Nephron (organoid): ENCODE results near the gene C1orf174.

Experiments
- H3K27ac Mint-ChIP-seq, 3 experiments: 2 replicates each; pipeline ENCODE4 v1.8.0; 2020; ENCODE audit warnings: mixed read lengths in 3 of 3, mild to moderate bottlenecking in 2 of 3, moderate library complexity in 1 of 3
- H3K27me3 Mint-ChIP-seq: 2 replicates; pipeline ENCODE4 v1.8.0; 2021; ENCODE audit warnings: low read depth, mild to moderate bottlenecking, moderate library complexity, mixed read lengths
- H3K36me3 Mint-ChIP-seq: 2 replicates; pipeline ENCODE4 v1.8.0; 2020; ENCODE audit warnings: low read depth, mixed read lengths
- H3K4me1 Mint-ChIP-seq: 2 replicates; pipeline ENCODE4 v1.8.0; 2020; ENCODE audit warnings: mixed read lengths
- H3K4me3 Mint-ChIP-seq, 3 experiments: 2 replicates each; pipeline ENCODE4 v1.8.0; 2020; ENCODE audit warnings: mild to moderate bottlenecking in 3 of 3, mixed read lengths in 3 of 3, moderate library complexity in 2 of 3
- H3K9me3 Mint-ChIP-seq: 2 replicates; pipeline ENCODE4 v1.8.0; 2020; ENCODE audit warnings: mixed read lengths
- TF ChIP-seq, protein P1 (sequence below), 3 experiments: fragments of 200-600 bp; sonication (generic); IDR thresholded peaks; one replicate each; pipeline ENCODE4 v1.5.0; 2021; ENCODE audit warnings: antibody characterized with exemption in 3 of 3; ENCODE audit not compliant: unreplicated experiment in 3 of 3

The C1orf174 gene

DNA sequence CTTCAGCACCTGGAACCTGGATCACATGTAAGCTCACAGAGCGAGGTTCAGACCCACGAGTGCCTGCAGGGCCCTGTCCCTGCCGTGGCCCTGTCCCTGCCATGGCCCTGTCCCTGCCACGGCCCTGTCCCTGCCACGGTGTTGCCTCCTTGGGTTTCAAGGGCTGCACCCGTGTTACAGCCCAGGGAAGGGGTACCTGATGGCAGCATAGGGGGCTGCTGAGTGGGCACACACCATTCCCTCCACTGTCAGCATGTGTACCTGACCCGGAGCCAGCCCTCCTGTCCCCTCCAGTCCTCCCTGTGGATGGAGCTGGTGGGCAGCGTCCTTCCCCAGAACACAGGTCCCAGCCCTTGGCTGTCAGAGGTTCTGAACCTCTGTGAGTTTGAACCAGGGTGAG is 27.5 kb downstream of the C1orf174 start:
- Mint-ChIP-seq H3K36me3 (peaks cover 56% of the 10 kb centered on the region), H3K4me3 (no peak overlapping the region), H3K27ac (no peak overlapping the region), H3K9me3 (no peaks in the 10 kb centered on the region), H3K27me3 (no peaks in the 10 kb centered on the region), H3K4me1 (no peaks in the 10 kb centered on the region)
- TF ChIP-seq, protein P1, sequence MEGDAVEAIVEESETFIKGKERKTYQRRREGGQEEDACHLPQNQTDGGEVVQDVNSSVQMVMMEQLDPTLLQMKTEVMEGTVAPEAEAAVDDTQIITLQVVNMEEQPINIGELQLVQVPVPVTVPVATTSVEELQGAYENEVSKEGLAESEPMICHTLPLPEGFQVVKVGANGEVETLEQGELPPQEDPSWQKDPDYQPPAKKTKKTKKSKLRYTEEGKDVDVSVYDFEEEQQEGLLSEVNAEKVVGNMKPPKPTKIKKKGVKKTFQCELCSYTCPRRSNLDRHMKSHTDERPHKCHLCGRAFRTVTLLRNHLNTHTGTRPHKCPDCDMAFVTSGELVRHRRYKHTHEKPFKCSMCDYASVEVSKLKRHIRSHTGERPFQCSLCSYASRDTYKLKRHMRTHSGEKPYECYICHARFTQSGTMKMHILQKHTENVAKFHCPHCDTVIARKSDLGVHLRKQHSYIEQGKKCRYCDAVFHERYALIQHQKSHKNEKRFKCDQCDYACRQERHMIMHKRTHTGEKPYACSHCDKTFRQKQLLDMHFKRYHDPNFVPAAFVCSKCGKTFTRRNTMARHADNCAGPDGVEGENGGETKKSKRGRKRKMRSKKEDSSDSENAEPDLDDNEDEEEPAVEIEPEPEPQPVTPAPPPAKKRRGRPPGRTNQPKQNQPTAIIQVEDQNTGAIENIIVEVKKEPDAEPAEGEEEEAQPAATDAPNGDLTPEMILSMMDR (IDR thresholded peaks at IDR 0.05; ENCODE audit: unreplicated experiment in 3 of 3), result no peak

DNA sequence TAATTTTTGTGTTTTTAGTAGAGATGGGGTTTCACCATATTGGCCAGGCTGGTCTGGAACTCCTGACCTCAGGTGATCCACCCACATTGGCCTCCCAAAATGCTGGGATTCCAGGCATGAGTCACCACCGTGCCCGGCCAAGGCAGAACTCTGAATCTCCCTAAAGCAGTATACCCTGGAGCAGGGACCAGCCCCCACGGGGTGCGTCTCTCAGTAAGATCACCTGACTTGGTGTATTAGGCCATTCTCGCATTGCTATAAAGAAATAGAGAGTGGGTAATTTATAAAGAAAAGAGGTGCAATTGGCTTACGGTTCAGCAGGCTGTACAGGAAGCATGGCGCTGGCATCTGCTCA is 28.6 kb downstream of the C1orf174 start:
- Mint-ChIP-seq H3K9me3 (no peaks in the 10 kb centered on the region), H3K36me3 (peaks cover 57% of the 10 kb centered on the region), H3K27ac (no peak overlapping the region), H3K27me3 (peaks cover 4% of the 10 kb centered on the region), H3K4me3 (no peak overlapping the region), H3K4me1 (no peaks in the 10 kb centered on the region)
- TF ChIP-seq, protein P1 (IDR thresholded peaks at IDR 0.05; ENCODE audit: unreplicated experiment in 3 of 3), result no peak

DNA sequence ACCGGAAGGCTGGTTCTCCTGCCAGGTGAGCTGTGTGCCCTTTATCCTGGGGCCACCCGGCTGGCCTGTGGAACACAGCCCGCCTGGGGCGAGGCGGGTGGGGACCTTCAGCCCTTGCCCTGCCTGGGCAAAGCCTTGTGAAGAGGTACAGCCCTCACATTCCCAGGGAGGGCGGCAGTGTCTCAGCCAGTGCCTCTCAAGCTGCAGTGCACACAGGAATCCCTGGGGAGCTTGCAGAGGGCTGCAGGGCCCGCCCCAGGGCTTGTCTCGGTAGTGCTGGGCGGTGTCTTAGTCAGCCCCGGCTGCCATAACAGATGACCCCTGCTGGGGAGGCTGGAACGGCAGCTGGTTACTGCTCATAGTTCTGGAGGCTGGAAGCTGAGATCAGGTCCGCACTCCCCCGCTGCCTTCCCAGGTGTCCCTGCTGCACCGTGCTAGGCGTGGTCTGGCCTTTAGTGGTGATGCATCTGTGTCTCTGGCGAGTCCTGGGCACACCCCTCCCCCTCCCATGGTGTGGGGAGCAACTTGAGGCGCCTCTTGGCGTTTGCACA is 30.2 kb downstream of the C1orf174 start:
- Mint-ChIP-seq H3K27me3 (peaks cover 4% of the 10 kb centered on the region), H3K9me3 (no peaks in the 10 kb centered on the region), H3K4me3 (no peak overlapping the region), H3K27ac (no peak overlapping the region), H3K4me1 (no peaks in the 10 kb centered on the region), H3K36me3 (peaks cover 47% of the 10 kb centered on the region)
- TF ChIP-seq, protein P1 (IDR thresholded peaks at IDR 0.05; ENCODE audit: unreplicated experiment in 3 of 3), result no peak

DNA sequence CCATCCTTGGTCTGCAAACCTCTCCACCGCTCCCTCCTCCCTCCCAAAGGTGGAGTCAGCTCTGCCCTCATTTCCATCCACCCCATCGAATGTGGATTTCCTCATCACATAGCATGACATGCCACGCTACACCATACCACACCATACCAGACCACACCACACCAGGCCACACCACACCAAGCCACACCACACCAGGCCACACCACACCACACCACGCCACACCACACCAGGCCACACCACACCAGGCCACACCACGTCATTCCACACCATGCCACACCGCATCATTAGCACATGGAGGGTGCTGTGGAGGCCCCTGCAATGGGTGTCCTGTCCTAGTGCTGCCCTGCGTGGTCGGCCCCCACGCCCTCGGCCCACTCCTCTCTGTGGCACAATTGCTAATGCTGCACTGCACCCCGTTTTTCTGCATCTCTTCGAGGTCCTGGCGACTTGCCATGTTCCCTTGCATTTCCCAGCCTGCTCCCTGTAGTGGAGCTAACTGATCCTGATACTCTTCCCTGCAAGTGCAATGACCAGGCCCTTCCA is 31.5 kb downstream of the C1orf174 start:
- H3K36me3 Mint-ChIP-seq, result peaks cover 41% of the 10 kb centered on the region
- H3K9me3 Mint-ChIP-seq, result no peaks in the 10 kb centered on the region
- no peaks in the 10 kb centered on the region for H3K4me1 Mint-ChIP-seq
- no peak overlapping the region for H3K27ac Mint-ChIP-seq
- H3K27me3 Mint-ChIP-seq, result peaks cover 4% of the 10 kb centered on the region
- H3K4me3 Mint-ChIP-seq, result no peak overlapping the region
- TF ChIP-seq, protein P1 (IDR thresholded peaks at IDR 0.05; ENCODE audit: unreplicated experiment in 3 of 3), result no peak

DNA sequence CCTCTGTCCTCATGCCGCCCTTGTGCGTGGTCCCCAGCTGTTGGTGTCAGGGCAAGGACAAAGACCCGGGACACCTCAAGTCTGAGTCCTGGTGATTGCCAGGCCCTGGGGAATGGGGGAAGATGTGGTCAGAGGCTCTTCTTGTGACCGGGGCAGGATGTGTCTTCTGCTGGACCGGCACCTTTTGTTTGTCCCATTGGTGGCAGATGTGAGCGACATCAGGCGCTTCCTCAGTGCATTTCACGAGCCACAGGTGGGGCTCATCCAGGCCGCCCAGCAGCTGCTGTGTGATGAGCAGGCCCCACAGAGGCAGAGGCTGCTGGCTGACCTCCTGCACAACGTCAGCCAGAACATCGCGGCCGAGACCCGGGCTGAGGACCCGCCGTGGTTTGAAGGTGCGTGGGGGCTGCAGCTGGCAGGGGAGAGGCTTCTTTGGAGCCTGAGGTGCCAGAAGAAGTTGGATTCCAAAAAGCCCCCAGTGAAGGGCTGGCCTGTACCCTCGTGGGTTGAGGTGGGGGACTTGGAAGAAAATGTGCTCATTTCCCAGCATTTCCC is 34.4 kb downstream of the C1orf174 start:
- Mint-ChIP-seq H3K27ac (no peak overlapping the region), H3K27me3 (peaks cover 4% of the 10 kb centered on the region), H3K4me3 (no peak overlapping the region), H3K36me3 (peaks cover 43% of the 10 kb centered on the region), H3K9me3 (no peaks in the 10 kb centered on the region), H3K4me1 (no peaks in the 10 kb centered on the region)
- TF ChIP-seq, protein P1 (IDR thresholded peaks at IDR 0.05; ENCODE audit: unreplicated experiment in 3 of 3), result no peak

DNA sequence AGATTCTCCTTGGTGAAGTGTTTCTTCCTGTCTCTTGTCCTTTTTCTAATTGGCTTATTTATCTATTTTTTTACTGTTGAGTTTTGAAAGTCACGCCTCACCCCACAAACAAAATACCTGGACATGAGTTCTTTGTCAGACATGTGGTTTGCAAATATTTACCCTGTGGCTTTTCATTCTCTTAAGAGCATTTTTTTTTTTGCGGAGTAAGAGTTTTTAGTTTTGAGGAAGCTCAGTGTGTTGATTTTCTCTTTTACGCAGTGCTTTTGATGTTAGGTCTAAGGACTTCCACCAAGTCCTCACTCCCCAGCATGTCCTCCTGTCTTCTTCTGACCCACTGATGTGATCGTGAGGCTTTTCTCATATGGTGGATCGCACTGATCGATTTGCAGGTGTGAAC is 35.2 kb downstream of the C1orf174 start:
- Mint-ChIP-seq H3K27me3 (peaks cover 4% of the 10 kb centered on the region), H3K27ac (no peak overlapping the region), H3K4me3 (no peak overlapping the region), H3K4me1 (no peaks in the 10 kb centered on the region), H3K9me3 (no peaks in the 10 kb centered on the region), H3K36me3 (peaks cover 38% of the 10 kb centered on the region)
- TF ChIP-seq, protein P1 (IDR thresholded peaks at IDR 0.05; ENCODE audit: unreplicated experiment in 3 of 3), result no peak
